Spleen (tissue), 11 donors: ENCODE results near the gene LYZL4. TPM values are rescaled to one million over a fixed set of nuclear protein-coding genes. Genes with fewer than 3 reads are reported as not detected.

Experiments
- DNase-seq: peaks from one replicate; pipeline ENCODE4 v3.0.0-alpha.2; 2020
- H3K27ac ChIP-seq, 8 donors: fragments of 200-600 bp; sonication (generic) in 7 of 8; 1 replicate in 4 of 8; 2 replicates in 4 of 8; pipeline versions ENCODE4 v1.5.0 to v1.8.0; 2016 to 2021; ENCODE audit warnings: inconsistent platforms in 4 of 8, mild to moderate bottlenecking in 4 of 8, moderate library complexity in 1 of 8
- H3K27me3 ChIP-seq, 7 donors: fragments of 200-600 bp; sonication (generic) in 6 of 7; replicated peaks in 1 of 7; 1 replicate in 4 of 7; 2 replicates in 3 of 7; pipeline versions ENCODE4 v1.5.0 to v1.8.0; 2016 to 2021; ENCODE audit warnings: inconsistent platforms in 3 of 7, mild to moderate bottlenecking in 1 of 7
- H3K36me3 ChIP-seq, 6 donors: fragments of 200-600 bp; sonication (generic) in 5 of 6; 1 replicate in 4 of 6; 2 replicates in 2 of 6; pipeline versions ENCODE4 v1.5.0 to v1.8.0; 2016 to 2021; ENCODE audit warnings: inconsistent platforms in 2 of 6
- H3K4me1 ChIP-seq, 6 donors: fragments of 200-600 bp; sonication (generic) in 5 of 6; 1 replicate in 3 of 6; 2 replicates in 3 of 6; pipeline versions ENCODE4 v1.5.0 to v1.8.0; 2016 to 2021; ENCODE audit warnings: inconsistent platforms in 3 of 6
- H3K4me3 ChIP-seq, 8 donors: fragments of 200-600 bp; sonication (generic) in 7 of 8; 1 replicate in 4 of 8; 2 replicates in 4 of 8; pipeline versions ENCODE4 v1.5.0 to v1.8.0; 2016 to 2021; ENCODE audit warnings: inconsistent platforms in 4 of 8, mild to moderate bottlenecking in 4 of 8, moderate library complexity in 2 of 8
- H3K9me3 ChIP-seq, 8 donors: fragments of 200-600 bp; sonication (generic) in 7 of 8; 1 replicate in 4 of 8; 2 replicates in 4 of 8; pipeline versions ENCODE4 v1.5.0 to v1.8.0; 2016 to 2021; ENCODE audit warnings: inconsistent platforms in 4 of 8
- CTCF ChIP-seq, 11 experiments: fragments of 200-600 bp in 7 of 11; fragments of 450-650 bp in 4 of 11; sonication (generic) in 4 of 11; IDR thresholded peaks in 8 of 11; conservative IDR thresholded peaks in 3 of 11; 1 replicate in 7 of 11; 2 replicates in 4 of 11; pipeline versions ENCODE4 v1.4.0 to v1.8.0; 2016 to 2021; ENCODE audit warnings: antibody characterized with exemption in 11 of 11, inconsistent platforms in 4 of 11, mild to moderate bottlenecking in 1 of 11
- POLR2A ChIP-seq, 3 donors: fragments of 450-650 bp; IDR thresholded peaks; one replicate each; pipeline ENCODE4 v1.5.1; 2017; ENCODE audit warnings: antibody characterized with exemption in 3 of 3, mild to moderate bottlenecking in 1 of 3
- POLR2AphosphoS5 ChIP-seq, 3 donors: sonication (generic); formaldehyde crosslinking; IDR thresholded peaks; one replicate each; pipeline ENCODE4 v1.5.1; 2017; ENCODE audit warnings: antibody characterized with exemption in 3 of 3
- WGBS, 5 donors: extraction: QIAGEN DNeasy Blood & Tissue Kit in 3 of 5; methylation state at CpG; one replicate each; pipeline versions ENCODE4 v1.1.5 to v1.1.7; 2013 to 2018; 5-methylcytosine and 5-hydroxymethylcytosine counted together
- intact Hi-C: fragments of 100-400 bp; cut with DNase I; formaldehyde crosslinking; loops from one replicate; pipeline ENCODE4 v1.15.0; 2023; ENCODE audit warnings: low total_unique reads
- polyA plus RNA-seq, 3 donors: library from polyadenylated mRNA; stranded (reverse); fragments of 200-250 nt; gene quantifications; one replicate each; pipeline ENCODE4 v1.2.1, GENCODE V29; 2013
- total RNA-seq, 7 donors: library from RNA; depleted of rRNA in 3 of 7; stranded (reverse); fragments of >200 nt in 3 of 7; fragmentation: NEBNext Ultra II Directional in 4 of 7; extraction: Animal tissue kit (Norgen Biotek cat#: 25700) in 4 of 7; gene quantifications; one replicate each; pipeline versions ENCODE4 v1.1.0 to v1.2.1, GENCODE V29; 2016 to 2021
- donor health status: healthy with polysubstance abuse.
- donor health status: DM: no; HTN: no; CAD: no; lungs with moderate emphysema.
- donor health status: DM: no; HTN: no; CAD: no.
- donor health status: Bipolar disorder and iron deficiency.
- donor health status: healthy.
- donor health status: DM: no; HTN: no; CAD: no.
- donor health status: DM: yes; HTN: yes; CAD: no.

LYZL4 gene
- total and polyA plus RNA-seq, 10 donors, result 0.45 to 0.76 TPM; not detected in 8

- 51 to 58% (median 54%) methylated on average over 8 of the region's 8 CpGs for WGBS, 5 donors
- Histone ChIP-seq H3K4me3 (no peak overlapping the region), H3K9me3 (no peaks in the 10 kb centered on the region), H3K27me3 (peaks cover 0 to 15% (median 0%) of the 10 kb centered on the region in 7 donors), H3K4me1 (no peaks in the 10 kb centered on the region), H3K36me3 (no peaks in the 10 kb centered on the region), H3K27ac (no peak overlapping the region)
- no peak for TF ChIP-seq CTCF (IDR thresholded peaks at IDR 0.05 in 8 of 11, conservative IDR thresholded peaks at IDR 0.05 in 3 of 11)
- TF ChIP-seq POLR2AphosphoS5 (IDR thresholded peaks at IDR 0.05), result no peak
- no peak for TF ChIP-seq POLR2A (IDR thresholded peaks at IDR 0.05)
- intact Hi-C loops, result loop anchor here (5.0 to 10.0 kb wide), 2 partner anchors 194 to 546 kb away; no protein-coding TSS in a partner anchor
- no peak for DNase-seq
Observed at GRCh38 chr3:42440924-42441323, 30.5 kb upstream of the LYZL4 start.

GRCh38 chr3:42439261-42440115 lies 29.1 kb upstream of the LYZL4 start:
- TF ChIP-seq POLR2A (IDR thresholded peaks at IDR 0.05) (no peak), CTCF (IDR thresholded peaks at IDR 0.05 in 8 of 11, conservative IDR thresholded peaks at IDR 0.05 in 3 of 11) (no peak), POLR2AphosphoS5 (IDR thresholded peaks at IDR 0.05) (no peak)
- WGBS, 5 donors, result 83 to 90% (median 83%) methylated on average over 10 of the region's 10 CpGs
- no peaks in the 10 kb centered on the region for H3K4me1 ChIP-seq
- H3K27ac ChIP-seq, result no peak overlapping the region
- H3K9me3 ChIP-seq, result no peaks in the 10 kb centered on the region
- peaks cover 0 to 12% (median 0%) of the 10 kb centered on the region in 7 donors for H3K27me3 ChIP-seq
- intact Hi-C loops, result loop anchor here (5.0 to 10.0 kb wide), 2 partner anchors 192 to 545 kb away; no protein-coding TSS in a partner anchor
- no peak overlapping the region for H3K4me3 ChIP-seq
- H3K36me3 ChIP-seq, result no peaks in the 10 kb centered on the region
- DNase-seq, result no peak

GRCh38 chr3:42438758-42439157 lies 28.3 kb upstream of the LYZL4 start:
- H3K27me3 ChIP-seq, result peaks cover 0 to 11% (median 0%) of the 10 kb centered on the region in 7 donors
- no peak overlapping the region for H3K27ac ChIP-seq
- H3K36me3 ChIP-seq, result no peaks in the 10 kb centered on the region
- intact Hi-C loops, result no loop called here
- DNase-seq, result no peak
- H3K4me1 ChIP-seq, result no peaks in the 10 kb centered on the region
- TF ChIP-seq POLR2AphosphoS5 (IDR thresholded peaks at IDR 0.05) (no peak), POLR2A (IDR thresholded peaks at IDR 0.05) (no peak), CTCF (IDR thresholded peaks at IDR 0.05 in 8 of 11, conservative IDR thresholded peaks at IDR 0.05 in 3 of 11) (no peak)
- H3K4me3 ChIP-seq, result no peak overlapping the region
- 69 to 84% (median 76%) methylated on average over 2 of the region's 2 CpGs for WGBS, 5 donors
- H3K9me3 ChIP-seq, result no peaks in the 10 kb centered on the region

- intact Hi-C loops, result no loop called here
- no peak for TF ChIP-seq POLR2A (IDR thresholded peaks at IDR 0.05)
- TF ChIP-seq CTCF (IDR thresholded peaks at IDR 0.05 in 8 of 11, conservative IDR thresholded peaks at IDR 0.05 in 3 of 11), result no peak
- TF ChIP-seq POLR2AphosphoS5 (IDR thresholded peaks at IDR 0.05), result no peak
- Histone ChIP-seq H3K36me3 (no peaks in the 10 kb centered on the region), H3K27ac (no peak overlapping the region), H3K4me1 (no peaks in the 10 kb centered on the region), H3K9me3 (peaks cover 0 to 5% (median under 1%) of the 10 kb centered on the region in 8 donors), H3K4me3 (no peak overlapping the region), H3K27me3 (peaks cover 0 to 6% (median 0%) of the 10 kb centered on the region in 7 donors)
- DNase-seq, result no peak
- WGBS, 5 donors, result 69 to 88% (median 73%) methylated on average over 2 of the region's 2 CpGs
Observed at GRCh38 chr3:42438193-42438592, 27.8 kb upstream of the LYZL4 start.
